Calu3 (cell line): Measurements from ENCODE around the gene PCID2. TPM values are rescaled to one million over a fixed set of nuclear protein-coding genes. Genes with fewer than 3 reads are reported as not detected.

ENCODE experiments used
- BruUV-seq: library from RNA; stranded (reverse); fragments of 400-500 nt; replicated peaks from 2 replicates; lab custom pipeline; 2021; lab: Mats Ljungman, UMichigan
- CTCF ChIA-PET: fragments of 300-600 bp; sonication (Branson Sonifier 250); formaldehyde crosslinking; loops from one replicate; lab custom pipeline; 2022; ENCODE audit warnings: antibody characterized with exemption; lab: Charles Lee
- DNase-seq: peaks from one replicate; pipeline ENCODE4 v3.0.0; 2022
- H3K27ac Mint-ChIP-seq: one replicate; pipeline ENCODE4 v1.8.0; 2022; ENCODE audit warnings: mixed read lengths; ENCODE audit not compliant: unreplicated experiment
- H3K27me3 Mint-ChIP-seq: one replicate; pipeline ENCODE4 v1.8.0; 2022; ENCODE audit warnings: mixed read lengths; ENCODE audit not compliant: unreplicated experiment
- H3K36me3 Mint-ChIP-seq: one replicate; pipeline ENCODE4 v1.8.0; 2022; ENCODE audit warnings: mild to moderate bottlenecking, moderate library complexity, mixed read lengths; ENCODE audit not compliant: insufficient read depth, unreplicated experiment
- H3K4me1 Mint-ChIP-seq: one replicate; pipeline ENCODE4 v1.8.0; 2022; ENCODE audit warnings: mild to moderate bottlenecking, low read depth, mixed read lengths; ENCODE audit not compliant: unreplicated experiment
- H3K4me3 Mint-ChIP-seq: one replicate; pipeline ENCODE4 v1.8.0; 2022; ENCODE audit warnings: mild to moderate bottlenecking, low read depth, moderate library complexity, mixed read lengths; ENCODE audit not compliant: unreplicated experiment
- H3K9me3 Mint-ChIP-seq: one replicate; pipeline ENCODE4 v1.8.0; 2022; ENCODE audit warnings: low read depth, mixed read lengths; ENCODE audit not compliant: unreplicated experiment
- CTCF ChIP-seq: fragments of 200-600 bp; IDR thresholded peaks from one replicate; pipeline ENCODE4 v1.8.0; 2022; ENCODE audit warnings: antibody characterized with exemption; ENCODE audit not compliant: unreplicated experiment
- intact Hi-C: fragments of 100-400 bp; cut with micrococcal nuclease; formaldehyde crosslinking; loops from one replicate; pipeline ENCODE4 v1.10.0; 2022; ENCODE audit not compliant: unreplicated experiment
- total RNA-seq: library from RNA; stranded (reverse); gene quantifications from 2 replicates; pipeline ENCODE4 v1.2.3, GENCODE V29; 2022

Gene PCID2
- total RNA-seq, 1 experiment from 2014 or later: 21.2 TPM

GRCh38 chr13:113157929-113158747 lies 50.3 kb downstream of the PCID2 start, which contains the start of gene PROZ:
PROZ (plus strand) TSS chr13:113158648; CDS start chr13:113158661, 13 bp downstream.
- no peak for DNase-seq
- CTCF ChIA-PET: no interaction called here
- H3K27ac Mint-ChIP-seq: no peak within 1 kb of the TSS
- BruUV-seq: no TSS peak
- no peak within 1 kb of the TSS for H3K4me3 Mint-ChIP-seq
- no peak for TF ChIP-seq CTCF
- no peaks in the 10 kb centered on the region for H3K9me3 Mint-ChIP-seq
- H3K4me1 Mint-ChIP-seq: no peaks in the 10 kb centered on the region
- peaks cover 33% of the 10 kb centered on the region for H3K27me3 Mint-ChIP-seq
- intact Hi-C loops: no loop called here
- H3K36me3 Mint-ChIP-seq: peaks cover 6% of the 10 kb centered on the region

- CTCF ChIA-PET: no interaction called here
- Mint-ChIP-seq H3K4me3 (no peak overlapping the region), H3K27me3 (peaks cover 41% of the 10 kb centered on the region), H3K4me1 (peaks cover 8% of the 10 kb centered on the region), H3K36me3 (peaks cover 12% of the 10 kb centered on the region), H3K9me3 (no peaks in the 10 kb centered on the region), H3K27ac (no peak overlapping the region)
- TF ChIP-seq CTCF: no peak
- intact Hi-C loops: no loop called here
- no peak for DNase-seq
- BruUV-seq: no TSS peak
Observed at GRCh38 chr13:113157206-113157928, 51.1 kb downstream of the PCID2 start.

DNA sequence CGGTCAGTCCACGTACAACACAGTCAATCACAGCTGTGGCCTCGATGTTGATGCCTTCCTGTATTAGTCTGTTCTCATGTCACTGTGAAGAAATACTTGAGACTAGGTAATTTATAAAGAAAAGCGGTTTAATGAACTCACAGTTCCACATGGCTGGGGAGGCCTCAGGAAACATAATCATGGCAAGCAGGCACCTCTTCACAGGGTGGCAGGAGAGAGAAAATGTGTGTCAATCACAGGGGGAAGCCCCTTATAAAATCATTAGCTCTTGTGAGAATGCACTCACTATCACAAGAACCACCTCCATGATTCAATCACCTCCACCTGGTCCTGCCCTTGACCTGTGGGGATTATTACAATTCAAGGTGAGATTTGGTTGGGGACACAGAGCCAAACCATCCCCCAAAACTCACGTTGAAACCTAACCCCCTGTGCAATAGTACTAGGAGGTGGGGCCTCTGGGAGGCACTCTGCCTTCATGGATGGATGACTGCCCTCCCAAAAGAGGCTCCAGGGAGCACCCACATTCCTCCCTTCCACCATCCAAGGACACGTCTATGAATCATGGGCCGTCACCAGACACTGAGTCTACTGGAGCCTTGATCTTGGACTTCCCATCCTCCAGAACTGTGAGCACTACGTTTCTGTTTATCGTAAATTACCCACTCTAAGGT lies 52.4 kb downstream of the PCID2 start:
- Mint-ChIP-seq H3K4me3 (no peak overlapping the region), H3K9me3 (no peaks in the 10 kb centered on the region), H3K4me1 (peaks cover 11% of the 10 kb centered on the region), H3K36me3 (peaks cover 13% of the 10 kb centered on the region), H3K27ac (no peak overlapping the region), H3K27me3 (peaks cover 47% of the 10 kb centered on the region)
- CTCF ChIA-PET: no interaction called here
- intact Hi-C loops: no loop called here
- TF ChIP-seq CTCF: no peak
- DNase-seq: no peak
- BruUV-seq: no TSS peak

- peaks cover 44% of the 10 kb centered on the region for H3K27me3 Mint-ChIP-seq
- peaks cover 13% of the 10 kb centered on the region for H3K36me3 Mint-ChIP-seq
- no peak for DNase-seq
- TF ChIP-seq CTCF: no peak
- no peak overlapping the region for H3K4me3 Mint-ChIP-seq
- CTCF ChIA-PET: no interaction called here
- no TSS peak for BruUV-seq
- no peak overlapping the region for H3K27ac Mint-ChIP-seq
- intact Hi-C loops: no loop called here
- peaks cover 11% of the 10 kb centered on the region for H3K4me1 Mint-ChIP-seq
- no peaks in the 10 kb centered on the region for H3K9me3 Mint-ChIP-seq
Observed at GRCh38 chr13:113155201-113155600, 53.3 kb downstream of the PCID2 start.
